ENCODE results near the gene SYNJ2. TPM values are rescaled to one million over a fixed set of nuclear protein-coding genes. Genes with fewer than 3 reads are reported as not detected.

The SYNJ2 gene
- polyA plus RNA-seq, 1 donor from 2014 or later: 13.7 TPM

- no peak overlapping the region for H3K27ac Mint-ChIP-seq
- H3K36me3 Mint-ChIP-seq: no peaks in the 10 kb centered on the region
- H3K27me3 Mint-ChIP-seq: no peaks in the 10 kb centered on the region
- H3K4me1 Mint-ChIP-seq: peaks cover 8 to 19% (median 13%) of the 10 kb centered on the region in 3 donors
- peaks cover 0 to 4% (median 0%) of the 10 kb centered on the region in 3 donors for H3K9me3 Mint-ChIP-seq
- no peak overlapping the region for H3K4me3 Mint-ChIP-seq
Observed at GRCh38 chr6:157996201-157996712, 14.6 kb downstream of the SYNJ2 start.

DNA sequence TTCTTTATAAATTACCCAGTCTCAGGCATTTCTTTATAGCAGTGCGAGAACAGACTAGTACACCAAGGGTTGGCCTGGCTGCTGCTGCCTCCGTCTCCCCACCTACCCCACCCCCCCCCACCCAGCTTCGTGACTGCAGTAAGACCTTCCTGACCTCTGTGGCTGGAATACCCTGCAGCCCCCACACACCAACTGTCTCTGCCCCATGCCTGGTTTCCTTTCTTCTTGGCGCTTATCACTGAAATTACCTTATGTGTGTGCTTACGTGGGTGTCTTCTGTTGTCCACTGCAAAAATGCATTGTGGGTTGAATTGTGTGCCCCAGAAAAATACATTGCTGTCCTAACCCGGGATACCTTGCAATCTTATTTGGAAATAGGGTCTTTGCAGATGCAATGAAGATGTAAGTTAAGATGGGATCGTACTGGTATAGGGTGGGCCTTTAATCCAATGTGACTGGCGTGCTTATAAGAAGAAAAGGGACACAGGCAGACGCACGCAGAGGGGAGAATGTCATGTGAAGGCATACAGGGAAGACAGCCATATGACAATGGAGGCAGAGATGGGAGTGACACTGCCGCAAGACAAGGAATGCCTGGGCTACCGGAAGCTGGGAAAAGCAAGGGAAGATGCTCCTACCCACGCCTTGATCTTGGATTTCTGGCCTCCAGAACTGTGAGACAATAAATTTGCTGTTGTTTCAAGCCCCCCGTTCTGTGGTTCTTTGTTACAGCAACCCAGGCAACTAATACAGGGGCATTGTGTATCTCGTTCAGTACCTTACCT lies 15.4 kb downstream of the SYNJ2 start:
- no peaks in the 10 kb centered on the region for H3K27me3 Mint-ChIP-seq
- no peak overlapping the region for H3K27ac Mint-ChIP-seq
- H3K4me1 Mint-ChIP-seq: peaks cover 4 to 18% (median 13%) of the 10 kb centered on the region in 3 donors
- H3K36me3 Mint-ChIP-seq: peaks cover 6% of the 10 kb centered on the region
- no peak overlapping the region for H3K4me3 Mint-ChIP-seq
- peaks cover 0 to 7% (median 1%) of the 10 kb centered on the region in 3 donors for H3K9me3 Mint-ChIP-seq

GRCh38 chr6:157997893-157998608 lies 16.4 kb downstream of the SYNJ2 start:
- Mint-ChIP-seq H3K4me1 (peaks cover 5 to 18% (median 13%) of the 10 kb centered on the region in 3 donors), H3K36me3 (peaks cover 6% of the 10 kb centered on the region), H3K27me3 (no peaks in the 10 kb centered on the region), H3K4me3 (no peak overlapping the region), H3K27ac (no peak overlapping the region), H3K9me3 (peaks cover 0 to 5% (median 3%) of the 10 kb centered on the region in 3 donors)

- peaks cover 0 to 5% (median 3%) of the 10 kb centered on the region in 3 donors for H3K9me3 Mint-ChIP-seq
- H3K4me1 Mint-ChIP-seq: peaks cover 7 to 15% (median 9%) of the 10 kb centered on the region in 3 donors
- H3K36me3 Mint-ChIP-seq: peaks cover 6% of the 10 kb centered on the region
- peak overlapping the region in 1 of 4 donors; percentile 43 for H3K4me3 Mint-ChIP-seq
- H3K27me3 Mint-ChIP-seq: no peaks in the 10 kb centered on the region
- no peak overlapping the region for H3K27ac Mint-ChIP-seq
Observed at GRCh38 chr6:157998707-157999167, 17.1 kb downstream of the SYNJ2 start.

DNA sequence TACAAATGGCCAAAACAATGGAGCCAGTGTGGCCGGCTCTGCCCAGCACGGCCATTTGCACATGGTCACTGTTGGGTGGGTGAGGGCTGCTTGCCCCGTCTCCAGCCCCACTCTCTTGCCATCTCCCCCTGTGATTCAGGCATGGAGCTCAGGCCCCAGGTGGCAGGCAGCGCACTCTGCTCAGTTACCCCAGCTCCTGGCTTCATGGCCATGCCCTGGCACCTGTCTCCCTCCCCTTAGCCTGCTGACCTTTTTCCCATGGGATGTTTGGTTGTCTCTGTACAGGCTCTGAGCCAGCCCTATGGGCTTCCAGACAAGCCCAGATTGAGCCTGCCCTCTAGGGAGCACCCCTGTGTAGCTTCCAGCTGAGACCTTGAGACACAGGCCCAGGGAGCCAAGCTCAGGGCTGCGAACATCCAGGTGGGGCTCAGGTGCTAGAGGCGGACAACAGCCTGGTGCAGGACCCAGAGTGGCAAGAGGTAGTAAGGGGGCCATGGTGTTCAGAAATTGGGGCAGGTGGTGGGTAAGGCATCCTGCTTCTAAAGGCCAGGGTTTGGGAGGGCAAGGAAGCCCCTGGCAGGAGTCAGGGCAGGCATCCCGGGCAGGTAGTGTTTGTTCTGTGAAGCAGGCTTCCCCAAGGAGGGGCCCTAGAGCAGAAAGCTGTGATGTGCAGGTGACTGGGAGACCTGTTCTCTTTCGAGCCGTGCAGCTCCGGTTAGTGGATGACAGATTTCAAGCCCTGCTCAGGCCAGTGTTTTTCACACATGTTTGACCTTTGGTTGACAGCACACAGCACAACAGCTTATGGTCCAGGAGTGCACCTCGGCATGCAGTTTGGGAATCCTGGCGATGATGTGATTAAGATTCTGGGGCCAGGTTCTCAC lies 17.7 kb downstream of the SYNJ2 start:
- H3K27ac Mint-ChIP-seq: peak overlapping the region in 1 of 3 donors; percentile 41
- no peaks in the 10 kb centered on the region for H3K27me3 Mint-ChIP-seq
- H3K36me3 Mint-ChIP-seq: peaks cover 6% of the 10 kb centered on the region
- peaks cover 7 to 12% (median 7%) of the 10 kb centered on the region in 3 donors for H3K4me1 Mint-ChIP-seq
- H3K4me3 Mint-ChIP-seq: no peak overlapping the region
- H3K9me3 Mint-ChIP-seq: peaks cover 0 to 5% (median 3%) of the 10 kb centered on the region in 3 donors

- H3K27me3 Mint-ChIP-seq: no peaks in the 10 kb centered on the region
- no peak overlapping the region for H3K4me3 Mint-ChIP-seq
- H3K9me3 Mint-ChIP-seq: peaks cover 0 to 5% (median 3%) of the 10 kb centered on the region in 3 donors
- peaks cover 4 to 14% (median 11%) of the 10 kb centered on the region in 3 donors for H3K4me1 Mint-ChIP-seq
- H3K27ac Mint-ChIP-seq: no peak overlapping the region
- peaks cover 6% of the 10 kb centered on the region for H3K36me3 Mint-ChIP-seq
Observed at GRCh38 chr6:158000530-158001307, 19.1 kb downstream of the SYNJ2 start.

DNA sequence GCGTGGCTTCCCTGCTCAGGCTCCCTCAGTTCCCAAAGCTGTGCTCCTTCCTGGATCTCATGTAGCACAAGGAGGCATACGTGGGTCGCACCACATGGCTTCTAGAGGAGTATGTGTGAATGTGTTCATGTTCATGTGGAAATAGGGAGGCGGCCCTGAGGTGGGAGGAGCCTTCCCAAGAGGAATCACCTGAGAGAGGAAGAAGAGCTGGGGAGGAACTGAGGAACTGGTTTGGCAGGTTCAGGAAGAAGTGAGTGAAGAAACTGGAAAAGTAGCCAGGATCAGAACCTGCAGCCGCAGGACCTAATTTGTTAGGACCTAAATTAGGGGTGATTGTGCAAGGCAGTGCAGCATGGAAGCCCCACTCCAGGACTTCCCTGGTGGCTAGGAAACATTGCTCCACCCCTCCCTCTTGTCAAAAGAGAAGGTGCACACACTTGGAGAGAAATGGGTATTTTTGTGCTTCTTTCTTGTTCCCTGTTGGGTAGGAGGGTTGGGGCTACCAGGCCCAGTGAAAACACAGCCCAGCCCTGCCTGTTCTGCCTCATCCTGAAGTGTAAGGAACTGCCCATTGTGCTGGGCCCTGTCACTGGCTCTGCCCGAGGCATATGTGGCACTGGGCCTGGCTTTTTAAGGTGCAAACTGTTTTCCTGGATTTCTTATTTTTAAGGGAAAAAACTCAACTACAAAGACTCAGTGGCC lies 20.7 kb downstream of the SYNJ2 start:
- H3K27ac Mint-ChIP-seq: peak overlapping the region in 2 of 3 donors; percentile 39 to 81
- peaks cover 0 to 5% (median 3%) of the 10 kb centered on the region in 3 donors for H3K9me3 Mint-ChIP-seq
- H3K36me3 Mint-ChIP-seq: peaks cover 6% of the 10 kb centered on the region
- no peak overlapping the region for H3K4me3 Mint-ChIP-seq
- peaks cover 4 to 13% (median 5%) of the 10 kb centered on the region in 3 donors for H3K4me1 Mint-ChIP-seq
- H3K27me3 Mint-ChIP-seq: no peaks in the 10 kb centered on the region

DNA sequence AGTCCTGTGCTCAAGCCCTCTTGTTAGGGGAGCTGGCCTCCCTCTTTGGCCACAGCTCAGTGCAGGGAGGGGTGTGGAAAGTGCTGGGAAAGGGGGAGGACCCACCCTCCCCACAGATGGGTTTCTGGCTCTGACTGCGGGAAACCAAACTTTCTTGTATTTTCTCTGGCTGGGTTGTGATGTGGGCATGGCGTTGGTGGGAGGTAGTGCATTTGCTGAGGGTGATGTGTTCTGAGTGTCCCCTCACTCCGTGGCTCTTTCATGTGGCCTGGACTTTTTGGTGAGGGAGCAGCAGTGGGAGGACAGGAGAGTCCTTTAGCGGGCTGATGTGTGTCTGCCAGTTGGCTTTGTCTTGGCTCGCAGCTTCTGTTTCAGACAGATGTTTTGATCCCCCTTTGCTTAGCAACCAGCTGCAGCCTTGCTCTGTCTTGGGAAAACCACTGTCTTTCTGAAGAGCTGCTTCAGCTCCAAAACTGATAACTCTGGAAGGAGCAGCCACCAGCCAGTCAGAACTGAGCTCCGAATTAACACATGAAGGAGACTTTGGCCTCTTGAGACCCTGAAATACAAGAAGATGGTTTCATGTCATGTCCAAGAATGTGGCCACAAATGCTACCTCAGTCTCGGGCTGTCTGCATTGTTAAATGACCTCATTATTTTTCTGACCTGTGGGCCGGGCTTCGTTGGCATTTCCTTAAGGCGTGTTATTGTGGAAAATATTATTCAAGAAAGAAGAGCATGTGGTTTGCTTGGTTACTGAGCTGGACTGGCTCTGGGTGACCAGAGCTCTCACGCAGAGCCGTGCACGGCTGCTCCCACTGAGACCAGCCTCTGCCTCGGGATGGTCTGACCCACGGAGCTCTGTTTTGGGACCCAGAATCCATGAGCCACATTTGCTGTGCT lies 21.5 kb downstream of the SYNJ2 start:
- Mint-ChIP-seq H3K4me1 (peaks cover 4 to 13% (median 5%) of the 10 kb centered on the region in 3 donors), H3K9me3 (peaks cover 0 to 5% (median 3%) of the 10 kb centered on the region in 3 donors), H3K27ac (peak overlapping the region in 1 of 3 donors; percentile 39), H3K4me3 (no peak overlapping the region), H3K27me3 (no peaks in the 10 kb centered on the region), H3K36me3 (peaks cover 6% of the 10 kb centered on the region)

DNA sequence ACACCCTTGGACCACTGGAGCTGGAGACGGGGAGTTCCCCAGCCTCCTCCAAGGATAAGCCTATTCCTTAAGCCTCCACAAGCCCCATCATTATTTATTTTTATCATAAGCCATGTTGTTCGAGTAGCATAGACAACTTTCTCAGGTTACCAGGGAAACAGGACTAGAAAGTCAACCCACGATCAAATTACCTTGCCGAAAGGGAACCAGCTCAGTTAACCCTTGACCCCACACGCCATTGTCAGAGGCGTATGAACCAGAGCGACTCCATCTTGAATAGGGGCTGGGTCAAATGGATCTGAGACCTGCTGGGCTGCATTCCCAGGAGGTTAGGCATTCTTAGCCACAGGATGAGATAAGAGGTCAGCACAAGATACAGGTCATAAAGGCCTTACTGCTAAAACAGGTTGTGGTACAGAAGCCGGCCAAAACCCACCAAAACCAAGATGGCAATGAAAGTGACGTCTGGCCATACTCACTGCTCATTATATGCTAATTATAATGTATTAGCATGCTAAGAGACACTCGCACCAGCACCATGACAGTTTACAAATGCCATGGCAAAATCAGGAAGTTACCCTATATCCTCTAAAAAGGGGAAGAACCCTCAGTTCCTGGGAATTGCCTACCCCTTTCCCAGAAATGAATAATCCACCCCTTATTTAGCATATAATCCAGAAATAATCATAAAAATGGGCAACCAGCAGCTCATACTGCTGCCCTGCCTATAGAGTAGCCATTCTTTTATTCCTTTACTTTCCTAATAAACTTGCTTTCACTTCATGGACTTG lies 22.4 kb downstream of the SYNJ2 start:
- H3K27me3 Mint-ChIP-seq: no peaks in the 10 kb centered on the region
- H3K9me3 Mint-ChIP-seq: peaks cover 0 to 5% (median 3%) of the 10 kb centered on the region in 3 donors
- H3K27ac Mint-ChIP-seq: no peak overlapping the region
- peaks cover 6% of the 10 kb centered on the region for H3K36me3 Mint-ChIP-seq
- H3K4me1 Mint-ChIP-seq: peaks cover 9 to 21% (median 10%) of the 10 kb centered on the region in 3 donors
- no peak overlapping the region for H3K4me3 Mint-ChIP-seq

DNA sequence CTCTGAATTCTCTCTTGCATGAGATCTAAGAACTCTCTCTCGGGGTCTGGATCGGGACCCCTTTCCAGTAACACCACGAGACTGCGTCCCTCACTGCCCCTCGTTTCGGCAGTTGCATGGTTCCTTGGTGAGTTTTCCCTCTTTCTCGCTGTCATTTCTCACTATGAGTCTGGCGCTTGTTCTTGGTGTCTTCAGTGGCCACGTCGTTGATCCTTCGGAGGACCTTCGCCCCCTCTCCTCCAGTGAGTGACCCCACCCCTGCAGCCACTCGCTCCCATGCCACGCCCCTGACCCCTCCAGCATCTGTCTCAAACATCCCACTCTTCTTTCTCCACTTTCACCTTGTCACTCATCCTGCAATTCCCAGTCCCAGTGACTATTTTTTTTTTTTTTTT lies 23.0 kb downstream of the SYNJ2 start:
- Mint-ChIP-seq H3K27ac (no peak overlapping the region), H3K4me1 (peaks cover 10 to 26% (median 14%) of the 10 kb centered on the region in 3 donors), H3K36me3 (peaks cover 6% of the 10 kb centered on the region)

DNA sequence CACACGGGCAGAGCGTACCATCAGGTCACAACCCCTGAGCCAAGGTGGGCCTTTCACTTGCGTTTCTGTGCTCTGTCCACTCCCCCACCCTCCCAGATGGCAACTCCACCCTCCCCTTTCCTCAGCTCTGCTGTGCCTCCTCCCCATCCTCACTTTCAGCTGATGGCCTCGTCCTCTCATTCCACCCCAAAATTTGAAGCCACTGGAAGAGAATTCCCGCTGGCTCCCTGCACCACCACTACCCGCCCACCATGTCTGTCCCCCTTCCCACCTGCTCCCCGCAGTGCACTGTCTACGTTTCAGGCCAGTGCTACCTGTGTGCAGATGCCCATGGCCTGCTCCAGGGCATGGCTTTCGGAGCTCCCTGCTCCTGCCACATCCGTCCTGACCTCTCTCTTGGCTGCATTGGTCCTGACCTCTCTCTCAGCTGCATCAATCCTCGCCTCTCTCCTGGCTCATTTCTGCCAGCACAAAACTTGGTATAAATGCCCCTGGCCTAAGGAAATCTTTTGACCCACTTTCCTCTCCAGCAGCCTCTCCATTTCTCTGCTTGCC lies 24.0 kb downstream of the SYNJ2 start:
- H3K27me3 Mint-ChIP-seq: no peaks in the 10 kb centered on the region
- no peak overlapping the region for H3K27ac Mint-ChIP-seq
- peaks cover 0 to 5% (median 3%) of the 10 kb centered on the region in 3 donors for H3K9me3 Mint-ChIP-seq
- peak overlapping the region in 1 of 4 donors; percentile 72 for H3K4me3 Mint-ChIP-seq
- peaks cover 7% of the 10 kb centered on the region for H3K36me3 Mint-ChIP-seq
- H3K4me1 Mint-ChIP-seq: peaks cover 12 to 29% (median 15%) of the 10 kb centered on the region in 3 donors

More for the DNA sequence above, 23.0 kb downstream of the SYNJ2 start:
- Mint-ChIP-seq H3K27me3 (no peaks in the 10 kb centered on the region), H3K9me3 (peaks cover 0 to 5% (median 3%) of the 10 kb centered on the region in 3 donors), H3K4me3 (no peak overlapping the region)

Measured in IgD-negative memory B cell (primary cell).